ENCODE results near the gene TIGD2. TPM values are rescaled to one million over a fixed set of nuclear protein-coding genes. Genes with fewer than 3 reads are reported as not detected.

TIGD2 gene
- total and polyA plus RNA-seq, 2 of the 13 experiments (the other 11 are each of a cell fraction or from before 2014, with no cell fraction given): 3.1 to 15.5 TPM

- FAIRE-seq: no peak
- CTCF ChIA-PET (ENCODE audit: low intra/inter-chr PET ratio, low total read pairs): no interaction called here
- no peak overlapping the region for H3K27ac ChIP-seq (ENCODE audit: extremely low read length, insufficient read depth, low read length)
- intact Hi-C loops (cut with micrococcal nuclease; ENCODE audit: unreplicated experiment) (no loop called here), in situ Hi-C loops (cut with HindIII; ENCODE audit: extremely low pct_ligation_motif_present, low pct_unique_long_range_greater_than_20kb) (no loop called here)
- ATAC-seq: no peak
- DNase-seq (ENCODE audit: low spot score): no peak
- WGBS (ENCODE audit: low lambda C conversion rate): 38% methylated on average over 3 of the region's 3 CpGs
- no peak overlapping the region for H3K9ac ChIP-seq (ENCODE audit: insufficient read depth, low read depth, low read length)
- TF ChIP-seq ZNF138 (CRISPR knock-in tag; IDR thresholded peaks at IDR 0.05; ENCODE audit: low read depth) (no peak), ZNF737 (CRISPR knock-in tag; IDR thresholded peaks at IDR 0.05; ENCODE audit: borderline replicate concordance) (no peak), ZNF839 (CRISPR knock-in tag; IDR thresholded peaks at IDR 0.05; ENCODE audit: borderline replicate concordance) (no peak), ZNF468 (CRISPR knock-in tag; IDR thresholded peaks at IDR 0.05) (no peak), RELA (CRISPR knock-in tag; IDR thresholded peaks at IDR 0.05) (no peak), SPEN (CRISPR knock-in tag; IDR thresholded peaks at IDR 0.05; ENCODE audit: low read depth) (no peak), ZFP91 (CRISPR knock-in tag; IDR thresholded peaks at IDR 0.05; ENCODE audit: borderline replicate concordance) (no peak), NCOA1 (CRISPR knock-in tag; IDR thresholded peaks at IDR 0.05) (no peak), ZNF557 (CRISPR knock-in tag; IDR thresholded peaks at IDR 0.05) (no peak), NFIB (CRISPR knock-in tag; IDR thresholded peaks at IDR 0.05; ENCODE audit: borderline replicate concordance) (no peak), ZBTB34 (CRISPR knock-in tag; IDR thresholded peaks at IDR 0.05) (no peak)
- H3K4me3 ChIP-seq (replicated peaks in 1 of 3; ENCODE audit: insufficient read depth in 1 of 3, low read depth in 2 of 3, low read length in 3 of 3): no peak overlapping the region
- H3K27me3 ChIP-seq (ENCODE audit: control insufficient read depth in 1 of 2, insufficient read depth in 2 of 2, low read length in 2 of 2): no peaks in the 10 kb centered on the region
- no peaks in the 10 kb centered on the region for H4K20me1 ChIP-seq (ENCODE audit: insufficient read depth, low read length)
- POLR2A ChIA-PET: no interaction called here
- no peaks in the 10 kb centered on the region for H3K9me3 ChIP-seq (ENCODE audit: low read length)
- H2AFZ ChIP-seq (ENCODE audit: low read length): no peak overlapping the region
- H3K4me1 ChIP-seq (ENCODE audit: insufficient read depth, low read length): no peaks in the 10 kb centered on the region
- no TSS peak for BruUV-seq (replicated peaks)
- H3K79me2 ChIP-seq (ENCODE audit: insufficient read depth, low read length): no peaks in the 10 kb centered on the region
- H3K36me3 ChIP-seq (replicated peaks in 1 of 2; ENCODE audit: control insufficient read depth in 1 of 2, insufficient read depth in 2 of 2, low read length in 2 of 2): no peaks in the 10 kb centered on the region
- no peak overlapping the region for H3K4me2 ChIP-seq (ENCODE audit: low read depth, low read length)
Observed at GRCh38 chr4:89064848-89065247, 46.5 kb upstream of the TIGD2 start.

Measured in HepG2 (cell line).